Bronchial epithelial cell (primary cell): ENCODE measurements around the gene PLA2G1B. TPM values are rescaled to one million over a fixed set of nuclear protein-coding genes. Genes with fewer than 3 reads are reported as not detected.
A peak's percentile ranks its signal among the peaks of the same experiment; 100 is the strongest.

Source experiments
- DNase-seq: peaks from one replicate; pipeline ENCODE4 v3.0.0-alpha.2; 2010; ENCODE audit warnings: low read depth
- FAIRE-seq: peaks from 2 replicates; lab custom pipeline; 2011; peaks lifted over from hg19 to GRCh38; lab: Jason Lieb, UNC
- H3K27me3 ChIP-seq: 2 replicates; pipeline ENCODE4 v1.5.1; 2011; ENCODE audit warnings: low read length; ENCODE audit not compliant: control insufficient read depth, insufficient read depth
- H3K36me3 ChIP-seq: 2 replicates; pipeline ENCODE4 v1.5.1; 2011; ENCODE audit warnings: low read length; ENCODE audit not compliant: control insufficient read depth, insufficient read depth
- H3K4me3 ChIP-seq: 2 replicates; pipeline ENCODE4 v1.5.1; 2011; ENCODE audit warnings: mild to moderate bottlenecking, low read depth, low read length, control low read depth
- CTCF ChIP-seq: IDR thresholded peaks from 2 replicates; pipeline ENCODE4 v1.5.1; 2011; ENCODE audit warnings: mild to moderate bottlenecking, moderate library complexity, low read length, control low read depth, inconsistent platforms; ENCODE audit not compliant: insufficient read depth, severe bottlenecking
- total RNA-seq: library from RNA; depleted of rRNA; stranded (reverse); fragments of >200 nt; gene quantifications from 2 replicates; pipeline ENCODE4 v1.2.1, GENCODE V29; 2014

PLA2G1B gene
- total RNA-seq, 1 donor from 2014 or later, result not detected

GRCh38 chr12:120292661-120293531 is 34.7 kb downstream of the PLA2G1B start, which contains the start of gene RNU4-1:
Gene RNU4-1 (minus strand): TSS chr12:120293237.
- H3K36me3 ChIP-seq, result no peaks in the 10 kb centered on the region
- H3K4me3 ChIP-seq, result peak within 1 kb of the TSS; percentile 50
- FAIRE-seq (no peak), DNase-seq (peak; percentile 96)
- no peaks in the 10 kb centered on the region for H3K27me3 ChIP-seq
- TF ChIP-seq CTCF, result no peak

GRCh38 chr12:120292411-120292660 is 35.2 kb downstream of the PLA2G1B start:
- TF ChIP-seq CTCF, result no peak
- DNase-seq (no peak), FAIRE-seq (no peak)
- no peaks in the 10 kb centered on the region for H3K36me3 ChIP-seq
- H3K4me3 ChIP-seq, result peak overlapping the region; percentile 50
- H3K27me3 ChIP-seq, result no peaks in the 10 kb centered on the region

- Histone ChIP-seq H3K36me3 (no peaks in the 10 kb centered on the region), H3K27me3 (no peaks in the 10 kb centered on the region), H3K4me3 (peak overlapping the region; percentile 23)
- no peak for FAIRE-seq
- no peak for TF ChIP-seq CTCF
- DNase-seq, result no peak
Observed at GRCh38 chr12:120290609-120291305, 36.8 kb downstream of the PLA2G1B start.

- no peaks in the 10 kb centered on the region for H3K27me3 ChIP-seq
- DNase-seq, result no peak
- H3K4me3 ChIP-seq, result no peak overlapping the region
- no peaks in the 10 kb centered on the region for H3K36me3 ChIP-seq
- FAIRE-seq, result no peak
- TF ChIP-seq CTCF, result no peak
Observed at GRCh38 chr12:120287491-120287890, 40.1 kb downstream of the PLA2G1B start.

GRCh38 chr12:120286768-120287490 is 40.6 kb downstream of the PLA2G1B start:
- H3K27me3 ChIP-seq, result no peaks in the 10 kb centered on the region
- no peaks in the 10 kb centered on the region for H3K36me3 ChIP-seq
- no peak for TF ChIP-seq CTCF
- no peak for FAIRE-seq
- H3K4me3 ChIP-seq, result no peak overlapping the region
- DNase-seq, result peak; percentile 52
